ENCODE measurements around the gene EPDR1. TPM values are rescaled to one million over a fixed set of nuclear protein-coding genes. Genes with fewer than 3 reads are reported as not detected.

Gene EPDR1
- total RNA-seq, 1 donor from 2014 or later = 23.2 TPM

DNA sequence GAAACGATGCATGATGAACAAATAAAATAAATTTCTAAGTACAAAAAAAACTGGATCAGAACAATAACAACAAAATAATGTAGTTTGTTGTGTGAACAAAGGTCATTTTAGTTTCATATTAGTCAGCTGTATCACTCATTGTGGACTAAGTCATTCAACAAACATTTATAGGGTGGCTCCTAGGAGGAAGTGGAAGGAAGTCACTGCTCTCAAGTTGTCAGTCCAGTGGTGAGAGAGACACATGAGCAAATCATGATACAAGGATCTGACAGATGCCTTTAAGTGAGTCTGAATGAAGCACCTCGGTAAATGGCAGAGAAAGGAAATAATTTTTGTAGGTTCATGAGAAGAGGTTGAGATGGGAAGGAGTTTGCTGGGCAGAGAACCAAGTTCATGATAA, 56.8 kb downstream of the EPDR1 start:
- no peak for DNase-seq (ENCODE audit: low spot score)

DNA sequence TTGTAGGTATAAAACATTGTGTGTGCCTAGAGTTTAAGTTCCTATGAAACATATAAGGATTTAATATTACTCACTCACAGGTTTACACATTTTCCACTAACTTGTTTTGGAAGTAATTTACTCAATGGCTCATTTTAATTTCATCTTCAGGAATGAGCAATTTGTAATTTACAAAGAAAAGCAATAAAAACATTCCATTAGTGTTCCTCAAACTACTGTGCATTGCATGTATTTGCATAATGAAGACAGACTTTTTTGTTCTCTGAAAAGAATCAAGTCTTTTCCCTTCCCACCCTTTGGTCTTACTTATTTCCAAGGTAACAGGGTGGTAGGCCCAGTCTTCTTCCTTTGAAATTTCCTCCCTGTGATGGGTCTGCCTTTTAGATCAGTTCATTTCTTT, 61.2 kb downstream of the EPDR1 start:
- DNase-seq (ENCODE audit: low spot score) = no peak

DNA sequence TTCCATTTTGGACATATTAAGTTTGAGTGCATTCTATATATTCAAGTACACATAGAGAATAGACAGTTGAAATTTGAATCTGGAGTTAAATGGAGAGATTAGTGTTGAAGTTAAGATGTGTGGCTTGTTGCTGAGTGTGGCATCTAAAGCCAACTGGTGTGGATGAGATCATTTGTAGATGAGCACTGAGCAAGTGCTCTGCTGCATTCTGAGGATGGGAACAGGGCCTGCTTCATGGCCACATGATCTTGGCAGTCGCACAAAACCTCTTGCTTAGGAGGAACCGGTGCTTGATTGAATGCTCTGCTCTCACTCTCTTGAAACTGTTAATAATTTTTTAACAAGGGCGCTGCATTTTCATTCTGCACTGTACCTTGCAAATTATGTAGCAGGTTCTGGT, 62.0 kb downstream of the EPDR1 start:
- no peak for DNase-seq (ENCODE audit: low spot score)

DNA sequence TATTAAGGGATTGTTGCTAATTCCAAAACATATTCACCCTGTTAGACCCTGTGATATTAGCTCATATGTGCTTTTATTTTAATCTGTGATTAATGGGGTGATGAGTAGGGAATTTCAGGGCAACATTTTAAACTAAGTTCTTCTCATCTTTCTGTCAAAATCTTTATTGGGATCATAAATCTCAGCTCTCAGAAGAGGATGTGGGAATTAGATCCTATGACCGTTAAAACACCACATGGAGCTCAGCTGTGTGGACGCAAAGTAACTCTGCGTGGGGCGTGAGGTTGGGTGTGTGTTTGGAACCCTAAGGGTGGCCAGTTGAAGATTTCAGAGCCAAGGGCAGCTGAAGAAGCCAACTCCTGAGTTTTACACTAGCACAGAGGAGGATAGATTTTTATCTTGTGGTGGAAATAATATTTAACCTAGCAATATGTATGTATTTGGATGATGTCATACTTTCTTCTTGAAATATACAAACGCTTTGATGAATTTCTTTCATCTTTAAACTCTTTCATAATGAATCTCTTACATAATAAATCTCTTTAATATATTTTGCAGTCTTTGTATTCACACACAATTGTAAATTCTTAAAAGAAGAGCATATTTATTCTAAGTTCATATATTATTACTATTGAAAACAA, 64.4 kb downstream of the EPDR1 start:
- DNase-seq (ENCODE audit: low spot score) = no peak

DNA sequence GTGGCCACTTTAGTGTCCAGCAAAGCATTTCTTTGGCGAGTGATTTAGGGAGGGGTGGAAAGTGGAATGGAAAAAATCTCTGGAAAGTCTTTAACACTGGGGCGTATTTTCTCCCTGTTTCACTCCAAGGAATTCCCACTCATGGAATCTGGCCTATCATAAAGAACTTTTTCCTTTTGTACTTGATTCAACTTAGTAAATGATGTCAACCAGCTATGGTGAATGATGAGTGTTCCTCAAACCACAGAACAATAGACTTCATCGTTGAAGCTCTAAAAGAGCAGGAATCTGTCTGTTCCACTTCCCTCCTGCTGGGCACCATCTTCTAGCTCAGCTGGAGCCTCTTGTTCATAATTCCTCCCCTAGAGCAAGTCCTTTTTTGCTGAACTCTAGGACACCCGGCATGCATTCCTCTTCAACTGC, 66.5 kb downstream of the EPDR1 start:
- DNase-seq (ENCODE audit: low spot score) = no peak

DNA sequence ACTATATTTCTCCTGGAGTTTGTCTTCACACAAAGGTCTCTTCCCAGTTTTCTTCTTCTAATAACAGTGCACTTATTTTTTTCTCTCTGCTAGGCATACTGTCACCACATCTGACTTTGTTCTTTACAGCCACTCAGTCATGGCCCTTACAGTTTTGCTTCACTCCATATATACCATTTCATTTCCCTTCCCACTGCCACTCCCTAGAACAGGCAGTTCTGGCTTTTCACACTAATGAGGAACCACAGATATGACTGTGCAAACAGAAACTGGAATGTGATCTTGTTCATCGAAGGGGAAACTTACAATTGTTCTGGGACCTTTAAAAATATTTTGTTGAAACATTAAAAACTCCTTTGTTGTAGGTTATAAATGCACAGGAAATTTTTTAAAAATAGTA, 67.3 kb downstream of the EPDR1 start:
- DNase-seq (ENCODE audit: low spot score) = peak; percentile 50

DNA sequence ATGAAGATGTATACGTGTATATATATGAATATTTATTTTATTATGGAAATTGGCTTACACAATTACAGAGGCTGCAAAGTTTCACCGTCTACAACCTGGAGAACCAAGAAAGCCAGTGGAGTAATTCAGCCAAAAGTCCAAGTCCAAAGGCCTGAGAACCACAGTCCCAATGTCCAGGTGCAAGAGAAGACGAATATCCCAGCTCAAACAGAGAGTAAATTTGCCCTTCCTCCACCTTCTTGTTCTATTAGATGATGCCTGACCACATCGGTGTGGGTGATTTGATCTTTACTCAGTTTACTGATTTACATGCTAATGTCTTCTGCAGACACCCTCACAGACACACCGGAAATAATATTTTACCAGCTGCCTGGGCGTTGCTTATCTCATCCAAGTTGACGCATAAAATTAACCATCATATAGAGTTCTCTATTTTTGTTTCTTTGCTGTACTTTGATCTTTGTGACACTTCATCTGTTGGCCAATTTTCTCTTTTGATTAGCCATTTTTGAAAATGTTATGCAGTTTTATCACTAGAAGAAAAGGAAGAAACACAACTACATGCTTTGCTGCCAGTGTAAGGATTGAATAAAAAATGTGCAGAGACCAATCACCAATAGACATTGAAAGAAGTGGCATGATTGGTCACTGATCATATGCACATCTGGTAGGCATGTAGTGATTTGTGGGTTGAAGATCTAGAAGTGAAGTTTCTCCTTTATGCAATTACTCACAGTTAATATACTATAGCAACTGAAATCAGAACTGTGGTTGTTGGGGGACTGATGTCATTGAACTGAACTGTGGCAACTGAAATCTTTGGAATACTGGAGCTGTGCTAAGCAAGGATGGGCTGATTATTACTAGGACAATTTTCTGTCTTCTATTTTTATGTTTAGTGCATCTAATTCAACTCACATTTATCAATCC, 68.5 kb downstream of the EPDR1 start:
- no peak for DNase-seq (ENCODE audit: low spot score)

DNA sequence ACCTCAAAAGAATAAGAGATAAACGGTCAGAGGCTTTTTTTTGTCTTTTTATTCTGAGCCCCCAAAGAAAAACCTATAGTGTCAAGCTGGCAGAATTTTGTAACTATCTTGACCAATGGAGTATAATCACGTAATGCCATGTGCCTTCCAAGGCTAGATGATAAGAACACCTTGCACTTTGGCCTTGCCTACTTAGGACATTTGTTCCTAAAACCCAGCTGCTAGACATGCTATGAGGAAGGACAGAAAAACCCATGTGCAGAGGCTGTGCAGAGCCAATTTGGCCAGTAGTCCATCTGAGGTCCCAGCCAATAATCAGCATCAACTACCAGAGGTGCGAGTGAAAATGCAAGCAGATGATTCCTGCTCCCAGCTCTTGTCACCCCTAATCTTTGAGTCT, 69.9 kb downstream of the EPDR1 start:
- no peak for DNase-seq (ENCODE audit: low spot score)

DNA sequence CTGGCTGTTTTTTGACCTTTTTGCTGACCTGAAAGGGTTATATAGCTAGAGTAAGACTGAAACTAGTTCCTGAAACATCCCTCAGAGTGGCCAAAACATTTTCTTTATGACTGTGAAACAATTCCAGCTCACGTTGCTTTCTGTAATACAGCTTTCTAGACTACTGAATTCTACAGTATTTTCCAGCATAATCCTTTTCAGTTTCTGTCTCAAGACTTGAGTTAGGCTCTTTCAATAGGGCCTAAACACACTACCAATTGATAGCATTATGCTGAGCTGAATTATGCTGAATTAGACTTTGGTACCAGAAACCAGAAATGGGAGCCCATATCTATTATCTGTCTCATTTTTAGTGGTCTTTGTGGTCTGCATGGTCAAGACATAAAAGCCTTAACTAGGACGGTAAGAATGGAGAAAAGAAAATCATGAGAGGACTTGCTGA, 72.6 kb downstream of the EPDR1 start:
- DNase-seq (ENCODE audit: low spot score) = no peak

DNA sequence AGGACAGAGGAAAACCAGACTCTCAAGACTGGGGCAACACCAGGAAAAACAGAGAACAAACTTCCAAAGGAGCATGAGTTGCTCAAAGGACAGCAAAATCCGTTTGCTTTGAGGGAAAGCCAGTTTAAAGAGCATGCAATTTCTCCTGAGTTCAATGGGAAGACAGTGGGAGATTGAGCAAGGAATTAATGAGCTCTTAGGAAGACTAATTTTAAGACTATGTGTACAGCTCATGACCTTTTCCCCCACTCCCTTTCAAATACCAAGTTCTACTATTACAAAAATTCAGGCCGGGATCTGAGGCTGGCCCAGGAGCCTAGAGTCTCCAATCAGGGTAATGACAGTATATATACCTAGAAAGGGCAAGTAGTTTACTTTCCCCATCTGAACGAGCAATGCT, 79.2 kb downstream of the EPDR1 start:
- no peak for DNase-seq (ENCODE audit: low spot score)

DNA sequence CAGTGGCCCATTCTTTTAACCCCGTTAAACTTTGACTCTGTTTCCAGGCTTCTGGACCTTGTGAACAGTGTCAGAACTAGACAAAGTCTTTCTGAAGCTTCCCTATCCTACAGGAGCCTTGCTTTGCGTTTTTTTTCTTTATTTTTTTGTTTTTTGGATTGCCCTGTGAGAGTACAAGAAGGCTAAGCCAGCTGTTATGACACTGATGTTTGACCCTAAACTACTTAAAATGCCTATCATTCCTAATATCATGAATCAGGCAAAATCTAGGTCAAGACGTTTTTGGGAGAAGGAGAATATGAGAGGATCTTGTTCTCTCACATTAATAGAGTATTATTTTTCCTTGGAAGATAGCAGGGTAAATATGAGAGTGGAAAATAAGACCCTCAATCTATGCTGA, 79.8 kb downstream of the EPDR1 start:
- no peak for DNase-seq (ENCODE audit: low spot score)

Other genes with a start within 250 kb of the EPDR1 start
- gene GPR141, start 236.9 kb upstream of the EPDR1 start, total RNA-seq = 1.9 TPM
- 0.89 TPM for gene NME8, start 72.0 kb upstream of the EPDR1 start, total RNA-seq
- gene SFRP4, start 3.8 kb upstream of the EPDR1 start, total RNA-seq = 0.43 TPM

Measured in mucosa of gallbladder (tissue), 1 donor.